DOHH2 (cell line): ENCODE measurements around the gene PGM5.

Source experiments
- EZH2phosphoT487 ChIP-seq: fragments of 200-600 bp; sonication (generic); IDR thresholded peaks from 2 replicates; pipeline ENCODE4 v1.6.1; 2017; ENCODE audit warnings: borderline replicate concordance, mild to moderate bottlenecking, antibody characterized with exemption, low read length, moderate library complexity, mixed read lengths
- TF ChIP-seq, protein P1 (sequence below): fragments of 200-600 bp; sonication (generic); IDR thresholded peaks from one replicate; pipeline ENCODE4 v1.5.1; 2014; ENCODE audit warnings: antibody characterized with exemption, mild to moderate bottlenecking, low read depth, low read length; ENCODE audit not compliant: poor library complexity, severe bottlenecking

DNA sequence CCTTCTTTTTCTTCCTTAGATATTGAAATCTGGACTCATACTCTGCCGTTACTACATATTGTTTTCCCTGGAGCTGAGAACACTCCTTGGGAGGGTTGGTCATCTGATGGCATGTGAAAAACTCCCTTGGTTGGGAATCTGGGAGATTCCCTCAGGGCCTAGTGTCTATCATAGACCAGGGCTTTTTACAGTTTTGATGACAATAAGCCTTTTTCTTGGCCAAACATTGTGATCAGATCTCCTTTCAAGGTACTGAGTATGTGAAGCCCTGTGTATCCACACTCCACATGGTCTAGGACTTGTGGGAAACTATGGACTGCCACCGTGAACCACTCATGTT lies 151.4 kb downstream of the PGM5 start:
- TF ChIP-seq, protein P1, sequence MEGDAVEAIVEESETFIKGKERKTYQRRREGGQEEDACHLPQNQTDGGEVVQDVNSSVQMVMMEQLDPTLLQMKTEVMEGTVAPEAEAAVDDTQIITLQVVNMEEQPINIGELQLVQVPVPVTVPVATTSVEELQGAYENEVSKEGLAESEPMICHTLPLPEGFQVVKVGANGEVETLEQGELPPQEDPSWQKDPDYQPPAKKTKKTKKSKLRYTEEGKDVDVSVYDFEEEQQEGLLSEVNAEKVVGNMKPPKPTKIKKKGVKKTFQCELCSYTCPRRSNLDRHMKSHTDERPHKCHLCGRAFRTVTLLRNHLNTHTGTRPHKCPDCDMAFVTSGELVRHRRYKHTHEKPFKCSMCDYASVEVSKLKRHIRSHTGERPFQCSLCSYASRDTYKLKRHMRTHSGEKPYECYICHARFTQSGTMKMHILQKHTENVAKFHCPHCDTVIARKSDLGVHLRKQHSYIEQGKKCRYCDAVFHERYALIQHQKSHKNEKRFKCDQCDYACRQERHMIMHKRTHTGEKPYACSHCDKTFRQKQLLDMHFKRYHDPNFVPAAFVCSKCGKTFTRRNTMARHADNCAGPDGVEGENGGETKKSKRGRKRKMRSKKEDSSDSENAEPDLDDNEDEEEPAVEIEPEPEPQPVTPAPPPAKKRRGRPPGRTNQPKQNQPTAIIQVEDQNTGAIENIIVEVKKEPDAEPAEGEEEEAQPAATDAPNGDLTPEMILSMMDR: peak; percentile 9
- TF ChIP-seq EZH2phosphoT487: no peak
